A549 (cell line): Measurements from ENCODE around the gene TAGLN3. TPM values are rescaled to one million over a fixed set of nuclear protein-coding genes. Genes with fewer than 3 reads are reported as not detected.
A peak's percentile ranks its signal among the peaks of the same experiment; 100 is the strongest.

ENCODE experiments used
- ATAC-seq, 2 experiments: fragments of 200-7000 bp in 1 of 2; fragments of >200 bp in 1 of 2; cut with Nextera tagmentation in 1 of 2; cut with Tn5 transposase in 1 of 2; 3 replicates each; pipeline versions ENCODE4 v1.8.0 to v1.9.1; 2018 to 2020; ENCODE audit warnings: mild to moderate bottlenecking in 1 of 2, moderate library complexity in 1 of 2
- CTCF ChIA-PET: fragments of 300-600 bp; sonication (Branson Sonifier 250); formaldehyde crosslinking; extraction: SDS; loops from one replicate; lab custom pipeline; 2021; ENCODE audit warnings: antibody characterized with exemption, inconsistent platforms; lab: Yijun Ruan, JAX
- POLR2A ChIA-PET: fragments of 350-600 bp; formaldehyde crosslinking; extraction: SDS; loops from one replicate; lab custom pipeline; 2021; ENCODE audit warnings: antibody characterized with exemption, inconsistent platforms; lab: Yijun Ruan, JAX
- DNase-seq, 2 experiments: peaks; one replicate each; pipeline versions ENCODE4 v3.0.0 to v3.0.0-alpha.2; 2011 to 2016; ENCODE audit warnings: low read depth in 1 of 2, low spot score in 1 of 2
- FAIRE-seq: peaks from 2 replicates; lab custom pipeline; 2011; peaks lifted over from hg19 to GRCh38; lab: Jason Lieb, UNC
- H3K27ac ChIP-seq, 2 experiments: fragments of >200 bp; sonication (Bioruptor Twin); formaldehyde crosslinking; 3 replicates each; pipeline ENCODE4 v1.5.1; 2016 to 2017
- H3K4me1 ChIP-seq: fragments of >200 bp; sonication (Bioruptor Twin); formaldehyde crosslinking; 3 replicates; pipeline ENCODE4 v1.6.1; 2016
- H3K4me2 ChIP-seq: fragments of >200 bp; sonication (Bioruptor Twin); formaldehyde crosslinking; 3 replicates; pipeline ENCODE4 v1.6.1; 2016
- H3K4me3 ChIP-seq: fragments of >200 bp; sonication (Bioruptor Twin); formaldehyde crosslinking; 3 replicates; pipeline ENCODE4 v1.5.1; 2016
- H3K9me3 ChIP-seq: fragments of >200 bp; sonication (Bioruptor Twin); formaldehyde crosslinking; 3 replicates; pipeline ENCODE4 v1.6.1; 2016
- BHLHE40 ChIP-seq: IDR thresholded peaks from 2 replicates; pipeline ENCODE4 v1.6.1; 2012; ENCODE audit warnings: low read depth, low read length, inconsistent platforms
- CEBPB ChIP-seq, 2 experiments: fragments of >200 bp in 1 of 2; sonication (Bioruptor Twin) in 1 of 2; formaldehyde crosslinking in 1 of 2; IDR thresholded peaks; 2 replicates each; pipeline ENCODE4 v1.6.1; 2012 to 2016
- ELK1 ChIP-seq: fragments of 150-350 bp; IDR thresholded peaks from 2 replicates; pipeline ENCODE4 v1.6.1; 2014; ENCODE audit warnings: low read depth, mild to moderate bottlenecking, low read length
- FOSB ChIP-seq: fragments of 250-450 bp; sonication (Bioruptor Pico); IDR thresholded peaks from 2 replicates; pipeline ENCODE4 v1.5.0; 2020; ENCODE audit warnings: mild to moderate bottlenecking, moderate library complexity
- FOSL2 ChIP-seq, 2 experiments: fragments of 450-650 bp in 1 of 2; fragments of >200 bp in 1 of 2; sonication (Bioruptor Twin) in 1 of 2; formaldehyde crosslinking; IDR thresholded peaks; 2 replicates each; pipeline versions ENCODE4 v1.5.0 to v1.6.1; 2016 to 2020; ENCODE audit warnings: mild to moderate bottlenecking in 1 of 2, moderate library complexity in 1 of 2
- FOXS1 ChIP-seq: fragments of 250-450 bp; sonication (Bioruptor Pico); IDR thresholded peaks from 2 replicates; pipeline ENCODE4 v1.5.0; 2020; ENCODE audit warnings: mild to moderate bottlenecking, moderate library complexity
- HDAC2 ChIP-seq: fragments of 200-600 bp; sonication (generic); IDR thresholded peaks from 2 replicates; pipeline ENCODE4 v1.6.1; 2016
- HES2 ChIP-seq: fragments of >200 bp; sonication (Bioruptor Twin); formaldehyde crosslinking; IDR thresholded peaks from 2 replicates; pipeline ENCODE4 v1.6.1; 2016
- HEYL ChIP-seq: fragments of 250-450 bp; sonication (Bioruptor Pico); IDR thresholded peaks from 2 replicates; pipeline ENCODE4 v1.8.0; 2021; ENCODE audit warnings: mild to moderate bottlenecking, moderate library complexity
- HOXB5 ChIP-seq: fragments of 250-450 bp; sonication (Bioruptor Pico); IDR thresholded peaks from 2 replicates; pipeline ENCODE4 v1.5.0; 2020; ENCODE audit warnings: mild to moderate bottlenecking, moderate library complexity
- JUN ChIP-seq, 2 experiments: fragments of >200 bp; sonication (Bioruptor Twin); formaldehyde crosslinking; IDR thresholded peaks; 2 replicates in 1 of 2; 3 replicates in 1 of 2; pipeline ENCODE4 v1.6.1; 2016 to 2017
- JUNB ChIP-seq: fragments of >200 bp; sonication (Bioruptor Twin); formaldehyde crosslinking; IDR thresholded peaks from 2 replicates; pipeline ENCODE4 v1.6.1; 2016
- KDM5A ChIP-seq: fragments of 200-600 bp; sonication (generic); IDR thresholded peaks from 2 replicates; pipeline ENCODE4 v1.6.1; 2016; ENCODE audit warnings: antibody characterized with exemption, mild to moderate bottlenecking
- MAFK ChIP-seq: fragments of 450-650 bp; IDR thresholded peaks from 2 replicates; pipeline ENCODE4 v1.6.1; 2014; ENCODE audit not compliant: partially characterized antibody
- NR3C1 ChIP-seq: fragments of >200 bp; sonication (Bioruptor Twin); formaldehyde crosslinking; IDR thresholded peaks from 3 replicates; pipeline ENCODE4 v1.6.1; 2017
- PBX3 ChIP-seq: IDR thresholded peaks from 2 replicates; pipeline ENCODE4 v1.6.1; 2012
- RAD21 ChIP-seq, 2 experiments: fragments of >200 bp in 1 of 2; sonication (Bioruptor Twin) in 1 of 2; formaldehyde crosslinking in 1 of 2; IDR thresholded peaks in 1 of 2; conservative IDR thresholded peaks in 1 of 2; 2 replicates in 1 of 2; 3 replicates in 1 of 2; pipeline ENCODE4 v1.6.1; 2012 to 2018; ENCODE audit warnings: inconsistent platforms in 1 of 2
- RARB ChIP-seq: fragments of 250-450 bp; sonication (Bioruptor Pico); IDR thresholded peaks from 2 replicates; pipeline ENCODE4 v1.8.0; 2021; ENCODE audit warnings: mild to moderate bottlenecking, moderate library complexity
- RFX5 ChIP-seq: fragments of 450-650 bp; IDR thresholded peaks from 2 replicates; pipeline ENCODE4 v1.7.1; 2014; ENCODE audit warnings: antibody characterized with exemption, mild to moderate bottlenecking, moderate library complexity
- USF2 ChIP-seq: fragments of 450-650 bp; IDR thresholded peaks from 2 replicates; pipeline ENCODE4 v1.6.1; 2014; ENCODE audit warnings: antibody characterized with exemption
- ZFP36 ChIP-seq: fragments of 450-650 bp; IDR thresholded peaks from 2 replicates; pipeline ENCODE4 v1.6.1; 2014; ENCODE audit warnings: borderline replicate concordance; ENCODE audit not compliant: partially characterized antibody
- ZSCAN20 ChIP-seq: fragments of 250-450 bp; sonication (Bioruptor Pico); IDR thresholded peaks from 2 replicates; pipeline ENCODE4 v1.8.0; 2022; ENCODE audit warnings: mild to moderate bottlenecking, moderate library complexity
- WGBS: methylation state at CpG from one replicate; pipeline ENCODE4 v1.1.6; 2017; ENCODE audit errors: missing lambda C conversion rate; 5-methylcytosine and 5-hydroxymethylcytosine counted together
- polyA plus RNA-seq, 4 experiments: library from polyadenylated mRNA; depleted of rRNA in 3 of 4; stranded (reverse); fragments of >200 nt; fragmentation: RNase III in 1 of 4; extraction: RNeasy Plus Mini Kit Qiagen cat#74134 plus additional on column Dnase treatment in 1 of 4; gene quantifications; 2 replicates in 3 of 4; 3 replicates in 1 of 4; pipeline ENCODE4 v1.2.3, GENCODE V29; 2011 to 2017

TAGLN3 gene
- polyA plus RNA-seq, 2 of the 4 experiments (the other 2 are of a cell fraction) = not detected

- TF ChIP-seq ZSCAN20 (CRISPR knock-in tag) (no peak), JUNB (no peak), NR3C1 (no peak)
Observed at GRCh38 chr3:111970376-111970775, 28.3 kb upstream of the TAGLN3 start (continued).

GRCh38 chr3:111971533-111972130 is 27.1 kb upstream of the TAGLN3 start:
- DNase-seq (no peak), FAIRE-seq (no peak), ATAC-seq (no peak)
- Histone ChIP-seq H3K9me3 (no peaks in the 10 kb centered on the region), H3K4me1 (peaks cover 19% of the 10 kb centered on the region), H3K4me3 (no peak overlapping the region), H3K4me2 (no peak overlapping the region), H3K27ac (no peak overlapping the region)
- TF ChIP-seq MAFK = no peak
- ChIA-PET POLR2A (no interaction called here), CTCF (interaction anchor here (1.2 to 26.1 kb wide), 5 partner anchors 42 to 279 kb away, joined by 3 to 312 read pairs (median 10); partner anchors contain the start of gene PHLDB2)
- WGBS = 89% methylated on average over 11 of the region's 11 CpGs

GRCh38 chr3:111972891-111973290 is 25.8 kb upstream of the TAGLN3 start:
- 93% methylated on average over 3 of the region's 3 CpGs for WGBS
- CTCF ChIA-PET = interaction anchor here (1.1 to 26.1 kb wide), 5 partner anchors 40 to 255 kb away, joined by 3 to 312 read pairs (median 5); no protein-coding TSS in a partner anchor
- FAIRE-seq = no peak
- H3K9me3 ChIP-seq = no peaks in the 10 kb centered on the region
- no peak overlapping the region for H3K4me3 ChIP-seq
- TF ChIP-seq JUN (IDR thresholded peaks at IDR 0.05) = no peak
- no peak for TF ChIP-seq USF2
- no peak for TF ChIP-seq MAFK
- TF ChIP-seq HDAC2 = no peak
- no peak for TF ChIP-seq RARB (CRISPR knock-in tag)
- TF ChIP-seq RAD21 (conservative IDR thresholded peaks at IDR 0.05 in 1 of 2, IDR thresholded peaks at IDR 0.05 in 1 of 2) = no peak
- no peak for TF ChIP-seq HES2
- TF ChIP-seq FOSB (CRISPR knock-in tag) = no peak
- TF ChIP-seq, all 56 proteins: peak for 0
- POLR2A ChIA-PET = no interaction called here
- Histone ChIP-seq H3K4me2 (no peak overlapping the region), H3K27ac (no peak overlapping the region), H3K4me1 (peaks cover 9% of the 10 kb centered on the region; the same call in 2 of the 3 replicates)
- no peak for DNase-seq
- ATAC-seq = no peak

GRCh38 chr3:111975131-111975530 is 23.6 kb upstream of the TAGLN3 start:
- FAIRE-seq (no peak), DNase-seq (no peak), ATAC-seq (no peak)
- no peak overlapping the region for H3K4me2 ChIP-seq
- H3K9me3 ChIP-seq = no peaks in the 10 kb centered on the region
- CTCF ChIA-PET = interaction anchor here (1.1 to 26.1 kb wide), 6 partner anchors 24 to 284 kb away, joined by 3 to 312 read pairs (median 4); no protein-coding TSS in a partner anchor
- no peak overlapping the region for H3K27ac ChIP-seq
- POLR2A ChIA-PET = no interaction called here
- no peak overlapping the region for H3K4me3 ChIP-seq
- peaks cover 13% of the 10 kb centered on the region; the same call in 2 of the 3 replicates for H3K4me1 ChIP-seq
- TF ChIP-seq PBX3 (no peak), CEBPB (IDR thresholded peaks at IDR 0.05) (peak; percentile 58 to 79), USF2 (no peak)
- WGBS = 88% methylated on average over 2 of the region's 2 CpGs

GRCh38 chr3:111976254-111976653 is 22.5 kb upstream of the TAGLN3 start:
- Histone ChIP-seq H3K27ac (no peak overlapping the region), H3K9me3 (no peaks in the 10 kb centered on the region), H3K4me2 (no peak overlapping the region), H3K4me3 (no peak overlapping the region), H3K4me1 (peaks cover 24% of the 10 kb centered on the region)
- DNase-seq = no peak
- ATAC-seq = no peak
- no peak for TF ChIP-seq RFX5
- no peak for TF ChIP-seq BHLHE40
- no peak for TF ChIP-seq RAD21 (conservative IDR thresholded peaks at IDR 0.05 in 1 of 2, IDR thresholded peaks at IDR 0.05 in 1 of 2)
- no peak for TF ChIP-seq KDM5A
- TF ChIP-seq FOSL2 (IDR thresholded peaks at IDR 0.05) = no peak
- no peak for TF ChIP-seq FOSL2 (CRISPR knock-in tag; IDR thresholded peaks at IDR 0.05)
- TF ChIP-seq CEBPB (IDR thresholded peaks at IDR 0.05) = no peak
- TF ChIP-seq ZFP36 = no peak
- TF ChIP-seq HES2 = no peak
- TF ChIP-seq HOXB5 = no peak
- no peak for TF ChIP-seq HEYL (CRISPR knock-in tag)
- TF ChIP-seq FOXS1 (CRISPR knock-in tag) = no peak
- TF ChIP-seq ELK1 = no peak
- peak; percentile 65 for FAIRE-seq
- WGBS = 46% methylated on average over 2 of the region's 2 CpGs
- CTCF ChIA-PET = interaction anchor here (1.2 to 6.8 kb wide), 4 partner anchors 9 to 285 kb away, joined by 3 to 45 read pairs (median 10); no protein-coding TSS in a partner anchor
- POLR2A ChIA-PET = no interaction called here
